Measurements from ENCODE around the gene RBM15.

- no peak for TF ChIP-seq CTCF (IDR thresholded peaks at IDR 0.05; ENCODE audit: extremely low read depth in 1 of 2, insufficient read depth in 1 of 2, low read depth in 1 of 2, low read length in 2 of 2)
- TF ChIP-seq EZH2 (IDR thresholded peaks at IDR 0.05; ENCODE audit: borderline replicate concordance, low read depth, low read length, severe bottlenecking): no peak
- no peak for TF ChIP-seq POLR2AphosphoS5 (IDR thresholded peaks at IDR 0.05; ENCODE audit: insufficient read depth, low read depth, low read length)
Observed at GRCh38 chr1:110321045-110321444, 18.1 kb upstream of the RBM15 start.

Data from endothelial cell of umbilical vein (primary cell).